Heart right ventricle (tissue), 16 donors: ENCODE data around the gene R3HDM1. TPM values are rescaled to one million over a fixed set of nuclear protein-coding genes. Genes with fewer than 3 reads are reported as not detected.
A peak's percentile ranks its signal among the peaks of the same experiment; 100 is the strongest.

ENCODE experiments used
- ATAC-seq, 8 donors: fragments of 200-7000 bp; cut with Tn5 transposase; one replicate each; pipeline ENCODE4 v1.9.1; 2020; ENCODE audit warnings: mild to moderate bottlenecking in 8 of 8, moderate library complexity in 8 of 8, moderate number of reproducible peaks in 1 of 8
- DNase-seq, 2 donors: peaks; one replicate each; pipeline ENCODE4 v3.0.0-alpha.2; 2020
- H3K27ac ChIP-seq, 10 donors: fragments of 200-600 bp; sonication (generic) in 2 of 10; one replicate each; pipeline versions ENCODE4 v1.5.0 to v1.8.0; 2020 to 2022; ENCODE audit warnings: mild to moderate bottlenecking in 3 of 10
- H3K27me3 ChIP-seq, 7 donors: fragments of 200-600 bp; one replicate each; pipeline ENCODE4 v1.8.0; 2021 to 2022; ENCODE audit warnings: mild to moderate bottlenecking in 2 of 7
- H3K36me3 ChIP-seq, 9 donors: fragments of 200-600 bp; sonication (generic) in 1 of 9; one replicate each; pipeline versions ENCODE4 v1.5.0 to v1.8.0; 2020 to 2022; ENCODE audit warnings: mild to moderate bottlenecking in 2 of 9
- H3K4me1 ChIP-seq, 9 donors: fragments of 200-600 bp; sonication (generic) in 1 of 9; one replicate each; pipeline versions ENCODE4 v1.5.0 to v1.8.0; 2020 to 2022; ENCODE audit warnings: mild to moderate bottlenecking in 4 of 9
- H3K4me3 ChIP-seq, 10 donors: fragments of 200-600 bp; sonication (generic) in 2 of 10; one replicate each; pipeline versions ENCODE4 v1.5.0 to v1.8.0; 2020 to 2022; ENCODE audit warnings: mild to moderate bottlenecking in 7 of 10, moderate library complexity in 2 of 10
- H3K9me3 ChIP-seq, 11 donors: fragments of 200-600 bp in 10 of 11; sonication (generic) in 2 of 11; one replicate each; pipeline versions ENCODE4 v1.5.0 to v1.8.0; 2013 to 2022; ENCODE audit warnings: mild to moderate bottlenecking in 2 of 11, control low read depth in 1 of 11, moderate library complexity in 1 of 11
- WGBS, 2 donors: extraction: QIAGEN DNeasy Blood & Tissue Kit; methylation state at CpG; one replicate each; pipeline ENCODE4 v1.1.7; 2013; ENCODE audit warnings: inconsistent platforms in 1 of 2; 5-methylcytosine and 5-hydroxymethylcytosine counted together
- intact Hi-C, 10 donors: fragments of 100-400 bp; cut with DNase I; formaldehyde crosslinking; loops; one replicate each; pipeline versions ENCODE4 v1.11.1 to v1.14.2; 2022
- polyA plus RNA-seq, 2 donors: library from polyadenylated mRNA; stranded (reverse); fragments of 200-250 nt; gene quantifications; one replicate each; pipeline ENCODE4 v1.2.3, GENCODE V29; 2013
- total RNA-seq, 10 donors: library from RNA; stranded (reverse); fragmentation: NEBNext Ultra II Directional in 3 of 10; extraction: Animal tissue kit (Norgen Biotek cat#: 25700) in 3 of 10; gene quantifications; one replicate each; pipeline versions ENCODE4 v1.2.1 to v1.2.4, GENCODE V29; 2021 to 2023
- TF ChIP-seq, protein P1 (sequence below), 9 donors: fragments of 200-600 bp; sonication (generic) in 2 of 9; IDR thresholded peaks; one replicate each; pipeline versions ENCODE4 v1.5.0 to v1.8.0; 2021 to 2022; ENCODE audit warnings: antibody characterized with exemption in 9 of 9, mild to moderate bottlenecking in 5 of 9, moderate library complexity in 1 of 9
- donor health status: Arrhythmogenic right ventricular cardiomyopathy.
- donor health status: ischemic (EF 13 %, LVEDD 7.1; RV severe dilation, severe dysfunction).
- donor health status: healthy with polysubstance abuse.
- donor health status: DM: no; HTN: yes; CAD: no.
- donor health status: DM: no; HTN: no; CAD: no.
- donor health status: ischemic (EF 25% LVEDD 6.9; RV normal size, moderate dysfunction).
- donor health status: ischemic (EF 25% LVEDD 5.7; RV mildly dilated, moderate dysfunction).
- donor health status: healthy.
- donor health status: DM: yes; HTN: yes; CAD: no.
- donor health status: Ischemic cardiomyopathy.
- donor health status: ischemic (EF 35%, LVEDD 5.7; RV mildly dilated, moderate dysfunction).
- donor health status: nonischemic (EF 11% LVEDD 7.7; RV severe dilation, severe dysfunction).
- donor health status: DM: yes; HTN: yes; CAD: no.
- donor health status: PGD.
- donor health status: ischemic (EF 29% LVEDD 5.4; RV normal size, mild dysfunction).
- donor health status: nonischemic (EF 23%, LVEDD 6.1; RV moderate dilation, normal function).

Gene R3HDM1
- total and polyA plus RNA-seq, 12 donors, result 6.1 to 22.2 (median 17.5) TPM

DNA sequence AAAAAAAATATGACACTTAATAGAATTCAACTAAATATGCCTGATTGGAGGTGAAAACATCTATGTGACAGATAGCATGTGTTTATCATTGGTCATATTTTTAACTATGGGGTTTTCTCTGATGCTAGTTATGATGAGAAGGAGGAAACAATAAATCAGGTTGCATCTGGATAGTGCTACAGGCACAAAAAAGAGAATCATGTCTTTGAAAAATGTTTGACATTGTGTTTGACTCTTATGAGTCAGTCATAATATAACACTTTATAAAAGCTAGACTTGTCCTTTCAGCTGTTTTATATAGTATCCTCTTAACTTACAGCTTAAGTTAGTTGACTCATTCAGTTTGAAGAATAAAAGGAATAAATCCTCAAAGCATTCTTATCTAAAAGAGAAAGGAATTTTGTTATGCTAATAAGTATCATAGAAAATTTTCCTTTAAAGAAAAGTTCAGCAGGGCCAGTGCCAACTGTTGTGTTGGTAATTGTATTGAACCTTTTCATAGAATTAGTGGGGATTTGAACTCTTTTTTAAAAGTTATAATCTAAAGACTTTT is 131.9 kb downstream of the R3HDM1 start:
- Histone ChIP-seq H3K27ac (no peak overlapping the region), H3K9me3 (no peaks in the 10 kb centered on the region), H3K4me3 (no peak overlapping the region), H3K27me3 (no peaks in the 10 kb centered on the region), H3K4me1 (peaks cover 0 to 15% (median 12%) of the 10 kb centered on the region in 9 donors), H3K36me3 (peaks cover 0 to 51% (median 1%) of the 10 kb centered on the region in 9 donors)
- DNase-seq (no peak), ATAC-seq (no peak)
- TF ChIP-seq, protein P1, sequence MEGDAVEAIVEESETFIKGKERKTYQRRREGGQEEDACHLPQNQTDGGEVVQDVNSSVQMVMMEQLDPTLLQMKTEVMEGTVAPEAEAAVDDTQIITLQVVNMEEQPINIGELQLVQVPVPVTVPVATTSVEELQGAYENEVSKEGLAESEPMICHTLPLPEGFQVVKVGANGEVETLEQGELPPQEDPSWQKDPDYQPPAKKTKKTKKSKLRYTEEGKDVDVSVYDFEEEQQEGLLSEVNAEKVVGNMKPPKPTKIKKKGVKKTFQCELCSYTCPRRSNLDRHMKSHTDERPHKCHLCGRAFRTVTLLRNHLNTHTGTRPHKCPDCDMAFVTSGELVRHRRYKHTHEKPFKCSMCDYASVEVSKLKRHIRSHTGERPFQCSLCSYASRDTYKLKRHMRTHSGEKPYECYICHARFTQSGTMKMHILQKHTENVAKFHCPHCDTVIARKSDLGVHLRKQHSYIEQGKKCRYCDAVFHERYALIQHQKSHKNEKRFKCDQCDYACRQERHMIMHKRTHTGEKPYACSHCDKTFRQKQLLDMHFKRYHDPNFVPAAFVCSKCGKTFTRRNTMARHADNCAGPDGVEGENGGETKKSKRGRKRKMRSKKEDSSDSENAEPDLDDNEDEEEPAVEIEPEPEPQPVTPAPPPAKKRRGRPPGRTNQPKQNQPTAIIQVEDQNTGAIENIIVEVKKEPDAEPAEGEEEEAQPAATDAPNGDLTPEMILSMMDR (IDR thresholded peaks at IDR 0.05), result no peak
- intact Hi-C loops, result no loop called here

DNA sequence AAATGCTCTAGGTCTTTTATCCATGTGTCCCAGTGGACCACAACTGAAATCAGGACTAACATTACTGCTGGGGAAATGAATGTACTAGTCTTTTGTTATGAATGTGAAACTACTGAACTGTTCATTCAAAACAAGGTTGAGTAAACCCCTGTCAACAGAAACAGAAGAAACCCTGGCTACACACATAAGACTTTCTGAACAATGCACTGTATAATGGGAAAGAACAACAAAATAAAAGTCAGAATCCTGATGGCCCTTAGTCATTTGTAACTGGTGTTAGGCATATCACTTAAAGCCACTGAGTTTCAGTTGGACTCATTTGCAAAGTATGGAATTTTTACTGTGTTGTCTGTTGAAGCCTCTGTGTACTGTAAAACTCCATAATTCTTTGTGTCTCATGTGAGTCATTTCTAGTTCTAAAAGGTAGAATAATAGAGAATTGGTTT is 133.4 kb downstream of the R3HDM1 start:
- H3K4me1 ChIP-seq, result peaks cover 0 to 15% (median 12%) of the 10 kb centered on the region in 9 donors
- no peaks in the 10 kb centered on the region for H3K27me3 ChIP-seq
- H3K9me3 ChIP-seq, result no peaks in the 10 kb centered on the region
- H3K27ac ChIP-seq, result no peak overlapping the region
- DNase-seq (no peak), ATAC-seq (no peak)
- no peak overlapping the region for H3K4me3 ChIP-seq
- TF ChIP-seq, protein P1 (IDR thresholded peaks at IDR 0.05), result no peak
- intact Hi-C loops, result no loop called here
- peaks cover 0 to 41% (median 0%) of the 10 kb centered on the region in 9 donors for H3K36me3 ChIP-seq

DNA sequence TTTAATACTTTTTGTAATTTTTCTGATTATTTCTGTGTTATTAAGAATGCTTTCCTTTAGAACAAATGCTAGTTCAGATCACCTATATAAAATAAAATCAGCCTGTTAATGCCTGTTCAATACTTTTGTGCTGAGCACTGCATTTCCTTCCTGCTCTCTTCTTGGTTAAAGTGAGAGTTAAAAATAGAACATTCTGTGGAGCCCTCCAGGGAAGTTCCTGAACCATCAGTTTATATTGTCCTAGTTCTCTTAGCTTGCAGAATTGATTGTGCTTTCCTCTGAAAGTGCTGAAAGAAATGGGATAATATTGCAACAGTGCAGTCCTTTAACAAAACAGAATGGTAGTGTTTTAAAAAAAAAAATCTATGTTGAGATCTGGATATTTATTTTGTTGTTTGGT is 135.8 kb downstream of the R3HDM1 start:
- ATAC-seq, result peak in 6 of 8 donors; percentile 51 to 69 (median 61)
- Histone ChIP-seq H3K36me3 (peaks cover 0 to 38% (median 0%) of the 10 kb centered on the region in 9 donors), H3K4me1 (peaks cover 0 to 15% (median 12%) of the 10 kb centered on the region in 9 donors), H3K4me3 (no peak overlapping the region), H3K27ac (no peak overlapping the region), H3K9me3 (no peaks in the 10 kb centered on the region), H3K27me3 (no peaks in the 10 kb centered on the region)
- DNase-seq, result no peak
- TF ChIP-seq, protein P1 (IDR thresholded peaks at IDR 0.05), result no peak
- intact Hi-C loops, result no loop called here

DNA sequence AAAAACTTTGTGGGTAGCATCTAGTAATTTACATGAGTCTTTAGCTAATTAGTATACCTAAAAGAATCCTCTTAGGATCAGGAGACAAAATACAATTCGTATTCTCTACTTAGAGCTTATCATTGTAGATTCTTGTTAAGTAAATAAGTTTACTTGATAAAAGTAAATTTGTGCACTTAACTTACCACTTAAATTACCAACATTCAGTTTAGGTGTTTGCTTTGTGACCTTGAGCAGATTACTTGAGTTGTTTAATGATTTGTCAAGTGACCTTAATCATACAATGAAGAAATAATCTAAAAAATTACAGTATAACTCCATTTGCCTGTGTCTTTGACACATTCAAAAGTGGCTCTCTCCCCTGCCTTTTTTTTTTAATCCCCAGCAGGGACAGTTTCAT is 143.2 kb downstream of the R3HDM1 start:
- TF ChIP-seq, protein P1 (IDR thresholded peaks at IDR 0.05), result no peak
- intact Hi-C loops, result no loop called here
- H3K36me3 ChIP-seq, result peaks cover 0 to 58% (median 8%) of the 10 kb centered on the region in 9 donors

More for the DNA sequence above, 143.2 kb downstream of the R3HDM1 start:
- Histone ChIP-seq H3K9me3 (no peaks in the 10 kb centered on the region), H3K4me3 (no peak overlapping the region), H3K27me3 (no peaks in the 10 kb centered on the region), H3K4me1 (peaks cover 0 to 6% (median 0%) of the 10 kb centered on the region in 9 donors), H3K27ac (no peak overlapping the region)
- WGBS, 2 donors, result 76 to 93% methylated on average over 1 of the region's 1 CpG
- ATAC-seq, result no peak
- no peak for DNase-seq
